GM19239 (cell line): ENCODE results near the gene CCDC167.
A peak's percentile ranks its signal among the peaks of the same experiment; 100 is the strongest.
"Not testable (repeated sequence)": the region's sequence is repeated elsewhere in the genome, so short reads cannot be mapped to it uniquely, and the experiment has no call there.

Experiments used
- DNase-seq: peaks from one replicate; pipeline ENCODE4 v3.0.0; 2011; ENCODE audit warnings: low spot score; ENCODE audit not compliant: insufficient read length
- FAIRE-seq: peaks from 2 replicates; lab custom pipeline; 2011; peaks lifted over from hg19 to GRCh38; lab: Jason Lieb, UNC

Gene CCDC167

GRCh38 chr6:37512400-37513011 is 12.8 kb upstream of the CCDC167 start:
- no peak for DNase-seq
- FAIRE-seq: no peak

- no peak for DNase-seq
- FAIRE-seq: no peak
These were observed 12.3 kb upstream of the CCDC167 start for GRCh38 chr6:37511910-37512399.

GRCh38 chr6:37511201-37511600 is 11.5 kb upstream of the CCDC167 start:
- FAIRE-seq (no peak), DNase-seq (no peak)

GRCh38 chr6:37507690-37508421 is 8.2 kb upstream of the CCDC167 start:
- FAIRE-seq (no peak), DNase-seq (no peak)

GRCh38 chr6:37507077-37507476 is 7.4 kb upstream of the CCDC167 start:
- no peak for DNase-seq
- no peak for FAIRE-seq

- FAIRE-seq (no peak), DNase-seq (no peak)
These were observed 6.8 kb upstream of the CCDC167 start for GRCh38 chr6:37506479-37506878.

- DNase-seq (no peak), FAIRE-seq (no peak)
These were observed 4.3 kb upstream of the CCDC167 start for GRCh38 chr6:37504024-37504423.

GRCh38 chr6:37503309-37503965 is 3.7 kb upstream of the CCDC167 start:
- no peak for DNase-seq
- FAIRE-seq: peak; percentile 35

- FAIRE-seq (no peak), DNase-seq (no peak)
These were observed 3.1 kb upstream of the CCDC167 start for GRCh38 chr6:37502703-37503291.

- no peak for FAIRE-seq
- DNase-seq: no peak
These were observed 2.2 kb upstream of the CCDC167 start for GRCh38 chr6:37501632-37502491.

GRCh38 chr6:37500904-37501303 is 1.2 kb upstream of the CCDC167 start:
- not testable (repeated sequence) for FAIRE-seq

GRCh38 chr6:37500294-37500608 is 558 bp upstream of the CCDC167 start:
- FAIRE-seq (no peak), DNase-seq (no peak)

More at GRCh38 chr6:37500904-37501303, 1.2 kb upstream of the CCDC167 start:
- DNase-seq: not testable (repeated sequence)

- FAIRE-seq: no peak
- DNase-seq: no peak
These were observed 2.5 kb downstream of the CCDC167 start for GRCh38 chr6:37496951-37497885.

- FAIRE-seq (peak; percentile 42), DNase-seq (no peak)
These were observed 4.3 kb downstream of the CCDC167 start for GRCh38 chr6:37495244-37495934.

GRCh38 chr6:37493661-37493995 is 6.1 kb downstream of the CCDC167 start:
- DNase-seq (no peak), FAIRE-seq (no peak)

- DNase-seq (no peak), FAIRE-seq (no peak)
These were observed 6.6 kb downstream of the CCDC167 start for GRCh38 chr6:37492991-37493660.

- DNase-seq (no peak), FAIRE-seq (no peak)
These were observed 7.3 kb downstream of the CCDC167 start for GRCh38 chr6:37492236-37492972.
